Suprapubic skin (tissue), 3 donors: Measurements from ENCODE around the gene BFSP2.
"Not testable (repeated sequence)": the region's sequence is repeated elsewhere in the genome, so short reads cannot be mapped to it uniquely, and the experiment has no call there.

Experiments used
- EP300 ChIP-seq: sonication (generic); formaldehyde crosslinking; IDR thresholded peaks from one replicate; pipeline ENCODE4 v1.6.1; 2017; ENCODE audit warnings: antibody characterized with exemption
- POLR2A ChIP-seq, 2 donors: fragments of 450-650 bp; IDR thresholded peaks; one replicate each; pipeline ENCODE4 v1.6.1; 2017; ENCODE audit warnings: antibody characterized with exemption in 2 of 2, mild to moderate bottlenecking in 2 of 2, moderate library complexity in 2 of 2
- TF ChIP-seq, protein P1 (sequence below), 2 donors: fragments of 200-600 bp in 1 of 2; fragments of 450-650 bp in 1 of 2; sonication (generic) in 1 of 2; IDR thresholded peaks; one replicate each; pipeline ENCODE4 v1.5.1; 2016 to 2019; ENCODE audit warnings: antibody characterized with exemption in 2 of 2, mild to moderate bottlenecking in 1 of 2, moderate library complexity in 1 of 2

DNA sequence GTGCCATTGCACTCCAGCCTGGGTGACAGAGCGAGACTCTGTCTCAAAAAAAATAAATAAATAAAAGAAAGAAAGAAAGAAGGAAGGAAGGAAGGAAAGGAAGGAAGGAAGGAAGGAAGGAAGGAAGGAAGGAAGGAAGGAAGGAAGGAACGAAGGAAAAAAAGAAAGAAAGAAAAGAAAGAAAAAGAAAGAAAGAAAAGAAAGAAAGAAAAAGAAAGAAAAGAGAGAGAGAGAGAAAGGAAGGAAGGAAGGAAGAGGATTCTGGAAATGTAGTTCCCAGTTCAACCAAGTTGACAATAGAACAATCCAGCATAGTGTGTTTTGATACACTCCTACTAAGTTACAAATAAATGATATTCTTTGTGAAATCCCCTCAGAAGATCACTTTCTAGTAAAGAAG, 102.7 kb downstream of the BFSP2 start:
- TF ChIP-seq, protein P1, sequence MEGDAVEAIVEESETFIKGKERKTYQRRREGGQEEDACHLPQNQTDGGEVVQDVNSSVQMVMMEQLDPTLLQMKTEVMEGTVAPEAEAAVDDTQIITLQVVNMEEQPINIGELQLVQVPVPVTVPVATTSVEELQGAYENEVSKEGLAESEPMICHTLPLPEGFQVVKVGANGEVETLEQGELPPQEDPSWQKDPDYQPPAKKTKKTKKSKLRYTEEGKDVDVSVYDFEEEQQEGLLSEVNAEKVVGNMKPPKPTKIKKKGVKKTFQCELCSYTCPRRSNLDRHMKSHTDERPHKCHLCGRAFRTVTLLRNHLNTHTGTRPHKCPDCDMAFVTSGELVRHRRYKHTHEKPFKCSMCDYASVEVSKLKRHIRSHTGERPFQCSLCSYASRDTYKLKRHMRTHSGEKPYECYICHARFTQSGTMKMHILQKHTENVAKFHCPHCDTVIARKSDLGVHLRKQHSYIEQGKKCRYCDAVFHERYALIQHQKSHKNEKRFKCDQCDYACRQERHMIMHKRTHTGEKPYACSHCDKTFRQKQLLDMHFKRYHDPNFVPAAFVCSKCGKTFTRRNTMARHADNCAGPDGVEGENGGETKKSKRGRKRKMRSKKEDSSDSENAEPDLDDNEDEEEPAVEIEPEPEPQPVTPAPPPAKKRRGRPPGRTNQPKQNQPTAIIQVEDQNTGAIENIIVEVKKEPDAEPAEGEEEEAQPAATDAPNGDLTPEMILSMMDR (IDR thresholded peaks at IDR 0.05), result not testable (repeated sequence)
- TF ChIP-seq EP300; POLR2A (IDR thresholded peaks at IDR 0.05): not testable (repeated sequence)
